Vagina (tissue), 2 donors: ENCODE data around the gene GNG7. TPM values are rescaled to one million over a fixed set of nuclear protein-coding genes. Genes with fewer than 3 reads are reported as not detected.

Source experiments
- DNase-seq, 2 donors: peaks; one replicate each; pipeline ENCODE4 v3.0.0-alpha.2; 2017; ENCODE audit errors: extremely low spot score in 2 of 2
- H3K27ac ChIP-seq: fragments of 200-600 bp; sonication (generic); one replicate; pipeline ENCODE4 v1.5.1; 2019
- H3K27me3 ChIP-seq: fragments of 200-600 bp; sonication (generic); one replicate; pipeline ENCODE4 v1.5.1; 2019
- H3K36me3 ChIP-seq, 2 donors: fragments of 200-600 bp; sonication (generic); one replicate each; pipeline ENCODE4 v1.5.1; 2017 to 2019
- H3K4me1 ChIP-seq: fragments of 200-600 bp; sonication (generic); one replicate; pipeline ENCODE4 v1.5.1; 2019
- H3K4me3 ChIP-seq, 2 donors: fragments of 200-600 bp; sonication (generic); 1 replicate in 1 of 2; 2 replicates in 1 of 2; pipeline ENCODE4 v1.5.1; 2016 to 2019
- H3K9me3 ChIP-seq: fragments of 200-600 bp; sonication (generic); one replicate; pipeline ENCODE4 v1.5.1; 2019
- CTCF ChIP-seq, 3 experiments: fragments of 450-650 bp in 2 of 3; fragments of 200-600 bp in 1 of 3; sonication (generic) in 1 of 3; IDR thresholded peaks; one replicate each; pipeline ENCODE4 v1.5.1; 2017 to 2019; ENCODE audit warnings: antibody characterized with exemption in 3 of 3, mild to moderate bottlenecking in 2 of 3, moderate library complexity in 2 of 3
- POLR2A ChIP-seq, 2 donors: fragments of 450-650 bp; IDR thresholded peaks; one replicate each; pipeline ENCODE4 v1.6.1; 2017; ENCODE audit warnings: antibody characterized with exemption in 2 of 2, mild to moderate bottlenecking in 2 of 2, moderate library complexity in 2 of 2
- POLR2AphosphoS5 ChIP-seq, 2 donors: sonication (generic); formaldehyde crosslinking; IDR thresholded peaks; one replicate each; pipeline ENCODE4 v1.9.0; 2017; ENCODE audit warnings: antibody characterized with exemption in 2 of 2, mild to moderate bottlenecking in 2 of 2, low read depth in 1 of 2; ENCODE audit not compliant: insufficient read depth in 1 of 2
- intact Hi-C: fragments of 100-400 bp; cut with DNase I; formaldehyde crosslinking; loops from one replicate; pipeline ENCODE4 v1.15.1; 2023
- total RNA-seq: library from RNA; depleted of rRNA; stranded (reverse); fragments of >200 nt; gene quantifications from one replicate; pipeline ENCODE4 v1.2.3, GENCODE V29; 2016

GNG7 gene
- total RNA-seq, 1 donor from 2014 or later, result 2.0 TPM

- H3K27ac ChIP-seq, result no peak overlapping the region
- peaks cover 5% of the 10 kb centered on the region for H3K4me1 ChIP-seq
- H3K9me3 ChIP-seq, result no peaks in the 10 kb centered on the region
- H3K36me3 ChIP-seq, result no peaks in the 10 kb centered on the region
- no peak overlapping the region for H3K4me3 ChIP-seq
- TF ChIP-seq POLR2AphosphoS5 (IDR thresholded peaks at IDR 0.05; ENCODE audit: insufficient read depth in 1 of 2, low read depth in 1 of 2), result no peak
- TF ChIP-seq POLR2A (IDR thresholded peaks at IDR 0.05), result no peak
- no peak for TF ChIP-seq CTCF (IDR thresholded peaks at IDR 0.05)
- intact Hi-C loops, result no loop called here
- DNase-seq, result no peak
- no peaks in the 10 kb centered on the region for H3K27me3 ChIP-seq
Measured at GRCh38 chr19:2744113-2744512, 41.6 kb upstream of the GNG7 start.

- H3K27me3 ChIP-seq, result no peaks in the 10 kb centered on the region
- no peaks in the 10 kb centered on the region for H3K36me3 ChIP-seq
- no peak overlapping the region for H3K4me3 ChIP-seq
- H3K9me3 ChIP-seq, result no peaks in the 10 kb centered on the region
- peaks cover 13% of the 10 kb centered on the region for H3K4me1 ChIP-seq
- TF ChIP-seq CTCF (IDR thresholded peaks at IDR 0.05) (no peak), POLR2AphosphoS5 (IDR thresholded peaks at IDR 0.05; ENCODE audit: insufficient read depth in 1 of 2, low read depth in 1 of 2) (no peak), POLR2A (IDR thresholded peaks at IDR 0.05) (no peak)
- intact Hi-C loops, result no loop called here
- no peak for DNase-seq
- no peak overlapping the region for H3K27ac ChIP-seq
Measured at GRCh38 chr19:2743099-2743498, 40.6 kb upstream of the GNG7 start.

- intact Hi-C loops, result no loop called here
- Histone ChIP-seq H3K27me3 (no peaks in the 10 kb centered on the region), H3K36me3 (peaks cover 0 to 9% of the 10 kb centered on the region in 2 donors), H3K4me1 (peaks cover 13% of the 10 kb centered on the region), H3K9me3 (no peaks in the 10 kb centered on the region), H3K27ac (no peak overlapping the region), H3K4me3 (peak overlapping the region; percentile 80 to 100)
- TF ChIP-seq POLR2A (IDR thresholded peaks at IDR 0.05) (no peak), POLR2AphosphoS5 (IDR thresholded peaks at IDR 0.05; ENCODE audit: insufficient read depth in 1 of 2, low read depth in 1 of 2) (no peak), CTCF (IDR thresholded peaks at IDR 0.05) (no peak)
- no peak for DNase-seq
Measured at GRCh38 chr19:2740314-2740656, 37.8 kb upstream of the GNG7 start.

- DNase-seq, result peak in 1 of 2 donors; percentile 94
- peaks cover 13% of the 10 kb centered on the region for H3K4me1 ChIP-seq
- H3K4me3 ChIP-seq, result peak within 1 kb of the TSS; percentile 80 to 100
- no peaks in the 10 kb centered on the region for H3K9me3 ChIP-seq
- no peaks in the 10 kb centered on the region for H3K27me3 ChIP-seq
- peaks cover 0 to 9% of the 10 kb centered on the region in 2 donors for H3K36me3 ChIP-seq
- peak within 1 kb of the TSS; percentile 40 for H3K27ac ChIP-seq
- TF ChIP-seq POLR2AphosphoS5 (IDR thresholded peaks at IDR 0.05; ENCODE audit: insufficient read depth in 1 of 2, low read depth in 1 of 2) (peak; percentile 59 to 97), CTCF (IDR thresholded peaks at IDR 0.05) (peak in 2 of 3 experiments; percentile 9 to 30), POLR2A (IDR thresholded peaks at IDR 0.05) (no peak)
- intact Hi-C loops, result no loop called here
Measured at GRCh38 chr19:2739602-2740313, 37.3 kb upstream of the GNG7 start, which contains the start of gene SLC39A3. SLC39A3 (minus strand) TSS chr19:2740017; CDS start chr19:2737257, 2,760 bp downstream.

- Histone ChIP-seq H3K4me3 (no peak overlapping the region), H3K36me3 (peaks cover 0 to 23% of the 10 kb centered on the region in 2 donors), H3K27ac (no peak overlapping the region), H3K9me3 (no peaks in the 10 kb centered on the region), H3K4me1 (peaks cover 13% of the 10 kb centered on the region), H3K27me3 (no peaks in the 10 kb centered on the region)
- TF ChIP-seq POLR2A (IDR thresholded peaks at IDR 0.05), result no peak
- TF ChIP-seq CTCF (IDR thresholded peaks at IDR 0.05), result no peak
- intact Hi-C loops, result no loop called here
- DNase-seq, result no peak
Measured at GRCh38 chr19:2736550-2737190, 34.2 kb upstream of the GNG7 start.
